HFF-Myc (cell line): ENCODE measurements around the gene SPATA16.
"Not testable (repeated sequence)": the region's sequence is repeated elsewhere in the genome, so short reads cannot be mapped to it uniquely, and the experiment has no call there.

Experiments used
- DNase-seq: peaks from one replicate; pipeline ENCODE4 v3.0.0-alpha.2; 2011; ENCODE audit warnings: low read depth; ENCODE audit errors: extremely low read depth
- H3K4me3 ChIP-seq: replicated peaks from 2 replicates; pipeline ENCODE4 v1.5.1; 2011; ENCODE audit warnings: low read depth, mild to moderate bottlenecking, control low read depth, low read length
- TF ChIP-seq, protein P1 (sequence below): IDR thresholded peaks from 2 replicates; pipeline ENCODE4 v1.5.1; 2012; ENCODE audit warnings: mild to moderate bottlenecking, low read depth, low read length, control low read depth; ENCODE audit errors: missing control alignments

SPATA16 gene

DNA sequence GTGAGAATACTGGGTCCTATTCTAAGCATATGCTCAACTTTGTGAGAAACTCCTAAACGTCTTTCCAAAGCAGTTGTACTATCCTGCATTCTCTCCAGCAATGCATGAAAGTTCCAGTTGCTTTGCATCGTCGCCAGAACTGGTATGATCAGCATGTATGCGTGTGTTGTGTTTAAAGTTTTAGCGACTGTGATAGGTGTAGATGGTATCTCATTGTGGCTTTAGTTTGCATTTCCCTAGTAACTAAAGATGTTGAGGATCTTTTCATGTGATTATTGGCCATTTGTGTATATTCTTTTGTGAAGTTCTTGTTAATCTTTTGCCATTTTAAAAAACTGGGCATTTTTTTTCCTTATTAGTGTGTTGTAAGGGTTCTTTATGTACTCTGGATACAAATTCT is 115.1 kb downstream of the SPATA16 start:
- DNase-seq = no peak
- H3K4me3 ChIP-seq = no peak overlapping the region
- TF ChIP-seq, protein P1, sequence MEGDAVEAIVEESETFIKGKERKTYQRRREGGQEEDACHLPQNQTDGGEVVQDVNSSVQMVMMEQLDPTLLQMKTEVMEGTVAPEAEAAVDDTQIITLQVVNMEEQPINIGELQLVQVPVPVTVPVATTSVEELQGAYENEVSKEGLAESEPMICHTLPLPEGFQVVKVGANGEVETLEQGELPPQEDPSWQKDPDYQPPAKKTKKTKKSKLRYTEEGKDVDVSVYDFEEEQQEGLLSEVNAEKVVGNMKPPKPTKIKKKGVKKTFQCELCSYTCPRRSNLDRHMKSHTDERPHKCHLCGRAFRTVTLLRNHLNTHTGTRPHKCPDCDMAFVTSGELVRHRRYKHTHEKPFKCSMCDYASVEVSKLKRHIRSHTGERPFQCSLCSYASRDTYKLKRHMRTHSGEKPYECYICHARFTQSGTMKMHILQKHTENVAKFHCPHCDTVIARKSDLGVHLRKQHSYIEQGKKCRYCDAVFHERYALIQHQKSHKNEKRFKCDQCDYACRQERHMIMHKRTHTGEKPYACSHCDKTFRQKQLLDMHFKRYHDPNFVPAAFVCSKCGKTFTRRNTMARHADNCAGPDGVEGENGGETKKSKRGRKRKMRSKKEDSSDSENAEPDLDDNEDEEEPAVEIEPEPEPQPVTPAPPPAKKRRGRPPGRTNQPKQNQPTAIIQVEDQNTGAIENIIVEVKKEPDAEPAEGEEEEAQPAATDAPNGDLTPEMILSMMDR = no peak

DNA sequence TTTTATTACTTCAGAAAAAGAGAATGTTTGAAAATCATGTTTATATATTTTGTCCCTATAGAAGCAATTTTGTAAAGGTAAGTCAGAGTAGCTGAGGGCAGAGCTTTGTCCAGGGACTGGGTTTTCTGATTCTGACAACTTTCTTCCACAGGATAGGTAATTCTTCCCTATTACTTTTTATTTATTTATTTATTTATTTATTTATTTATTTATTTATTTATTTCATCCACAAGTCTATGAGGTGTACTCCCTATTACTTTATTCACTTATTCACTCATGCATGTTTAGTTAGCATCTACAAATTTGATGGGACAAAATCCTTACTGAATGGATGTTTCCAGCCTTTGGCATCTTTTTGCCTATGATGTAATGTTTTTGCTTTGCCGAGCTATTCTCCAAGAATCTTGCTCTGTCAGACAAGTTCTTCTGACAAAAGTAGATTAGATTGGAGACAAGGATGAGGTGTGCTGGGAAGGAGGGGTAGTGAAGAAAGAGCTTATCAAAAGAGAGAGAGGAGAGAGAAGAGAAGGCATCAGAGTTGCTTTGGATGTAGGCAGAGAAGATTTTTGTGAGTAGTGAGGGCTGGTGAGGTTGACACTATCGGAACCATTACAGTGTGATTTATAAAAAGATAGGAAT is 119.4 kb downstream of the SPATA16 start:
- TF ChIP-seq, protein P1 = no peak
- no peak overlapping the region for H3K4me3 ChIP-seq
- no peak for DNase-seq

- not testable (repeated sequence) for DNase-seq, H3K4me3 ChIP-seq
Observed at GRCh38 chr3:173020128-173020527, 120.9 kb downstream of the SPATA16 start.

DNA sequence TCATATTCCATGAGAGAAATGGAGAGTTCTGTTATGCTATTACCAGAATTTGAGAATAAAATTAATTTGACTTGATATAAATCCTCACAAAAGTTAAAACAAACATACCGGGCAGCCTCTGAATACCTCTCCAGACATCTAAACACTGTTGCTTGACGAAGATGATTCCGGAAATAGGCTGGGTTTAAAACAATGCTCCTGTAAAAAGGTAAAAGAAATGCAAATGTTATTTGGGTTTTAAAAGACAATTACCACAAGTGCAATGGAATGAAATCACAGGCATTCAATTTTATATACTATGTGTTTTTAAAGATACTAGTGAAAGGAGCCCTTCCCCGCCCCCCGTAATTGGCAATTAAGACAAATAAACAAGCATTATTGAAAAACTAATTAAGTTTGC is 121.7 kb downstream of the SPATA16 start:
- TF ChIP-seq, protein P1 = no peak
- DNase-seq = no peak
- H3K4me3 ChIP-seq = no peak overlapping the region

GRCh38 chr3:173018758-173019157 is 122.3 kb downstream of the SPATA16 start:
- TF ChIP-seq, protein P1 = no peak
- DNase-seq = no peak
- H3K4me3 ChIP-seq = no peak overlapping the region

DNA sequence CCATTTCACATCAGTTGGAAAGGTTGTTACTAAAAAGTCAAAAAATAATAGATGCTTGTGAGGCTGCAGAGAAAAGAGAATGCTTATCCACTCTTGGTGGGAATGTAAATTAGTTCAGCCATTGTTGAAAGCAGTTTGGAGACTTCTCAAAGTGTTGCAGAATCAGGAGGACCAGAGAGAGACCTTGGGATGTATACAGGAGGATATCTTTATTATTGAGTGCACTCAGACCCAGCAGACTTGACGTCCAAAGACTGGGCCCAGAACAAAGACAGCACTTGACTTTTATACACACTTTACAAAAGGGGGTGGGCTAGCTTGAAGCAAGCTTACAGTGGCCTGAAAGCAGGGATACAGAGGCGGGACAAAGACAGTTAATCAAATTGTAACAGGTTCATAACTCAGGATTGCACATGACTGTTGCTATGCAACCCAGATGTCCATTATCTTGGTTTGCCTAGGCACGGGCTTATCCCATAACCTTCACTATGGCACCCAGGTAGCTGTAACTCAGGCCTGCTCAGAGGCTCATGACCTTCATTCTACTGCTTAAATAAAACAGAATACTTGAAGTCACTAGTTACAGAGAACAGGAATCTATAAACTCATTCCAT is 127.7 kb downstream of the SPATA16 start:
- TF ChIP-seq, protein P1 = no peak
- no peak overlapping the region for H3K4me3 ChIP-seq
- DNase-seq = no peak

DNA sequence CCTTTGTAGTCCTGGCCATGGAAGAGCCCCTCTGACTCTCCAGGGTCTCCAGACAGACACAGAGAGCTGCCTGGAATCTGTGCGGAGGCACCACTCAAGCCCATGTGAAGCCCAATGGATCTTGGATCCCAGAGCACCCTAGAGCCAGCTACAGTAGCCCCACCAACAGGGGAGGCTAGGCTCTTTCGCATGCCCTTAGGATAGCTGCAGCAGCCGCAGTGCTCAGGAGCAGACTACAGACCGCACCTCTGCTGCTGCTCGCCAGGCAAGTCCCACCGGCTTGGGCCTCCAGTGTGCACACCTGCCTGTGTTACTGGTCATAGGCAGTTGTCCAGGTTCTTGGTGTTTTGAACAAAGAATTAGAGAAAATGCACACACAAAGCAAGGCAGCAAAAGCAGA is 131.6 kb downstream of the SPATA16 start:
- TF ChIP-seq, protein P1 = no peak
- DNase-seq = no peak
- H3K4me3 ChIP-seq = no peak overlapping the region
